ENCODE results near the gene WNT2.
"Not testable (repeated sequence)": the region's sequence is repeated elsewhere in the genome, so short reads cannot be mapped to it uniquely, and the experiment has no call there.

Gene WNT2

GRCh38 chr7:117308891-117309290 lies 14.0 kb downstream of the WNT2 start:
- no peak for DNase-seq (ENCODE audit: low read depth in 2 of 2)

DNA sequence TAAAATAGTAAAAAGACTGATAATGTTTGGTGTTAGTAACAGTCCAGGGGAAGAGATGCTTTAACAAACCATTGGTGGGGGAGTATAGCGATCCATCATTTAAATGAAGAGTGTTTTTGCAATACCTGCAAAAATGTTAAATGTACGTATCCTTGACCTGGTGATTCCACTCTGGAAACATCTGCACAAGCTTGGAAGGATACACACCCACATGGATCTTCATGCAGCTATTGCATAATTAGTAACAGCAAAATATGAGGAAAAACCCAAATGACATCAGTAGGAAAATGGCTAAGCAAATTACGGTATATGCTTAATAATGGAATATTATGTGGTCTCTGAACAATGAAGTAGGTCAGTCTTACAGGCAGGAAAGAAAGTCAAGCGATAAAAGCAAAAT lies 20.5 kb downstream of the WNT2 start:
- DNase-seq (ENCODE audit: low read depth in 2 of 2): no peak

DNA sequence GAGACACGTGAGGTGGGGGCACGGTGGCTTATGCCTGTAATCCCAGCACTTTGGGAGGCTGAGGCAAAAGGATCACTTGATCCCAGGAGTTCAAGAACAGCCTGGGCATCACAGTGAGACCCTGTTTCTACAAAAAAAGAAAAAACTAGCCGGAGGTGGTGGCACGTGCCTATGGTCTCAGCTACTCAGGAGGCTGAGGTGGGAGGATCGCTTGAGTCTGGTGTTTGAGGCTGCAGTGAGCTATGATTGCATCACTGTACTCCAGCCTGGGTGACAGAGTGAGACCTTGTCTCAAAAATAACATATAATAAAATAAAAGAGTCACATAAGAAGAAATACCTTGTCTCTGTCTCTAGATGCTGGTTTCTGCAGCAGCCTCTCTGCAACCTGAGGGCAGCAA lies 22.4 kb downstream of the WNT2 start:
- not testable (repeated sequence) for DNase-seq (ENCODE audit: low read depth in 2 of 2)

- no peak for DNase-seq (ENCODE audit: low read depth in 2 of 2)
Observed at GRCh38 chr7:117297606-117298005, 25.3 kb downstream of the WNT2 start.

- DNase-seq (ENCODE audit: low read depth in 2 of 2): no peak
Observed at GRCh38 chr7:117296066-117296465, 26.8 kb downstream of the WNT2 start.

GRCh38 chr7:117285826-117286225 lies 37.0 kb downstream of the WNT2 start:
- no peak for DNase-seq (ENCODE audit: low read depth in 2 of 2)

GRCh38 chr7:117284692-117285091 lies 38.2 kb downstream of the WNT2 start:
- DNase-seq (ENCODE audit: low read depth in 2 of 2): no peak

DNA sequence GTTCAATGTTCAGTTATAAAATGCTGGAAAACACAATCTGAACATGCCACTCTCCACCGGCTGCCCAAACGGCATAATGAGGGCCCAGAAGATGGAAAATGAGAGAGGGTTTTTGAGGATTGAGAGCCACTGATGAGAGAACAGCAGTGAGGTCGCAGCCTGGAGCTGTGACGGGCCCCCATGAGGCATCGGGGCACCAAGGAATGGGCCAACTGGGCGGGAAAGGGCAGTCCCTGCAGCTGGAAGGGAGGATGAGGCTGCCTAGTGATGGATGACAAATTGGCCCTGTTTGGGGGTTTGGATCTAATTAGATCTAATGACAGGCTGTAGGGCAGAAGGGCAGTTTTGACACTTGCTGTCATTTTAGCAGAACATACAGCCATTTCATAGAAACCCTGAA lies 39.1 kb downstream of the WNT2 start:
- DNase-seq (ENCODE audit: low read depth in 2 of 2): no peak

GRCh38 chr7:117283371-117283770 lies 39.5 kb downstream of the WNT2 start:
- no peak for DNase-seq (ENCODE audit: low read depth in 2 of 2)

DNA sequence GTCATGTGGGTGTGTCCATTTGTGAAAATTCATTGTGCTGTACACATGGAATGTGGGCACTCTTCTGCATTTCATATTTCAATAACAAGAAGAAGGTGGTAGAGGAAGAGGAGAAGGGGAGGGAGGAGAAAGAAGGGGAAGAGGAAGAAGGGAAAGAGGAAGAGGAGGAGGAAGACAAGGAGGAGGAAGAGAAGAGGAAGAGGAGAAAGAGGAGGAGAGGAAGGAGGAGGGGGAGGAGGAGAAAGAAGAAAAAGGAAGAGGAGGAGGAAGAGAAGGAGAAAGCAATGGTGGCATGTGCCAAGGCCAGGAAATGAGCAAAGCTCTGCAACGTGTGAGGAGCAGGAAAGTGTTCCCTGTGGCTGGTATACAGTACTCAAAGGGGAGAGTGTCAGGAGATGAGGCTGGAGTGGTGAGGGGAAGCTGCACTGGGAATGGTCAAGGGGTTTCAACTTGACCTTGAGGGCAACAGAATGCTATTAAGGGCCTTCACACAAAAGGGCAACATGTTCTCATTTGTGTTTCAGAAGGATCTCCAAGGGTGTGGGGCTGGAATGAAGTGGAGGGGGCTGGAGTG lies 40.5 kb downstream of the WNT2 start:
- no peak for DNase-seq (ENCODE audit: low read depth in 2 of 2)

GRCh38 chr7:117281562-117281961 lies 41.3 kb downstream of the WNT2 start:
- no peak for DNase-seq (ENCODE audit: low read depth in 2 of 2)

DNA sequence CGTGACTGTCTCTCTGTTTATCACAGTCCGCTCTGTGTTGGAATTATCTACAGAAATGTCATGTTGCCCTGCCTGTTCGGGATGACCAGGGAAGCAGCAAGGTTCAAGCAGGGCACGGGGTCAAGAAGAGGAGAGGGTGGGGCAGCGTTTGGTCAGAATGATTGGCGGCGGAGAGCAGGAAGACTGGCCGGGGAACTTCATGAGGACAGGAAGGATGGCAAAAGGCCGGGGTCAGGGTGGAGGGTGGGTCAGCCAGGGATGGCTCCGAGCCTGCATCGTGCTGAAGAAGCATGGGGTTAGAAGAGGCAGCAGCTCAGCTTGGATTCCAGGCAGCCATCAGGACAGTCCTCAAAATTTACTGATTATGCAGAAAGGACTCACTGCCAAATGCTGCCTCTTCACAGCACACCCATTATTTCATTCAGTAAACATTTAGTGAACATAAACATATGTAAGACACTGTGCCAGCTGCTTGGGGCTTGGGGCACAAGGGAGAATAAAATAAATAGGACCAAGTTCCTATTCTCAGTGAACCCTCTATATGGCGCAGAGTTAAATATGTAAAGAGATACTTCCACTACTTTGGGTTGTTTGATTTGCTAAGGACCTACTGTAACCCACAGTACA lies 42.8 kb downstream of the WNT2 start:
- DNase-seq (ENCODE audit: low read depth in 2 of 2): no peak

DNA sequence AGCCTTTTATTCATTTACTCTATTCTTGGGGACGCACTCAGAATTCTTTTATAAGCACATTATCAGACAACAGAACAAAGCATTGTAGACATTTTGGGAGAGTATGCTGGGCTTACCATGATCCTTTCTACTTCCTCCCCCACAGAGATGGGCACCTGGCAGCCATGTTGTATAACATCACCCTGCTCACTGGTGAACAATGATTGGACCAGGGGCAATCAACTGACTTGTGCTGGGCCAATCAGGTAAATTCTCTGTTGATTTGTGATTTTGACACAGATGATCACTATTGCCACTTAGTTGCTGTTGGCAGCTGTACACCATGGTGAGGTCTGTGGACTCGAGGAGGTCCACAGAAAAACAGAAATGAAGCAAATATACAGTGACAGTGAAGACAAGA lies 43.7 kb downstream of the WNT2 start:
- DNase-seq (ENCODE audit: low read depth in 2 of 2): no peak

DNA sequence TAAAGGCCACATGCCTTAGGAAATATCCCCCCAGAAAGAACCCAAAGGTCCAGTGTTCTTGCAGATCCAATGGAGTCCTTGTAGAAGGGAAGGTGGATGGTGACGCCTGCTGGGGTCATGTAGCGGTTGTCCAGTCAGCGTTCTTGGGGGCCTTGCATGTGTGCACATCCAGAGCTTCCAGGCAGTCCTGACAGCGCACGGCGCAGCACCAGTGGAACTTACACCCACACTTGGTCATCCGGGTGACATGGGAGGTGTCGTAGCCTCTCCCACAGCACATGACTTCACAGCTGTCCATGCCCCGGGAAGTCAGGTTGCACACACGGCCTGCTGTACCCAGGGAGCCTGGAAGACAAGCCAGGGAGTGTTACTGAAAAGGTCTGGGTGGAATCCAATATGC lies 44.8 kb downstream of the WNT2 start:
- DNase-seq (ENCODE audit: low read depth in 2 of 2): no peak

- no peak for DNase-seq (ENCODE audit: low read depth in 2 of 2)
Observed at GRCh38 chr7:117277576-117277975, 45.3 kb downstream of the WNT2 start.

DNA sequence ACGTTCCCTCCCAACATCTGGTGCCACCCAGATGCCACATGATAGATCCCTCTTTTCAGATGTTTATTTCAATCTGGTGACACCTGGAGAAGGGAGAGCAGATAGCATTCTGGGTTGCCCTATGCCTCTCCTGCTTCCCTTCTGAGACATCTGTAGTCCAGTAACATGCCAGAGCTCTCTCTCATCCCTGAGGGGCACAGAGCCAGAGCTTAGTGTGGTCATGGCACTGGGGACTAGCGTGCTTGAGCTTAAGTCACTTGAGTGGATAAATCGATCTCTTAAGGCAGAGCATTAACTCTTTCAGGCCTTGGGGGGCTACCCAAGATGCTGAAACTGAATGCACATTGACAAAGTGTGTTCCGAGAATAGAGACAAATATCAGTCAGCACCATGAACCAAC lies 47.9 kb downstream of the WNT2 start:
- no peak for DNase-seq (ENCODE audit: low read depth in 2 of 2)

GRCh38 chr7:117273814-117274225 lies 49.0 kb downstream of the WNT2 start:
- no peak for DNase-seq (ENCODE audit: low read depth in 2 of 2)

DNA sequence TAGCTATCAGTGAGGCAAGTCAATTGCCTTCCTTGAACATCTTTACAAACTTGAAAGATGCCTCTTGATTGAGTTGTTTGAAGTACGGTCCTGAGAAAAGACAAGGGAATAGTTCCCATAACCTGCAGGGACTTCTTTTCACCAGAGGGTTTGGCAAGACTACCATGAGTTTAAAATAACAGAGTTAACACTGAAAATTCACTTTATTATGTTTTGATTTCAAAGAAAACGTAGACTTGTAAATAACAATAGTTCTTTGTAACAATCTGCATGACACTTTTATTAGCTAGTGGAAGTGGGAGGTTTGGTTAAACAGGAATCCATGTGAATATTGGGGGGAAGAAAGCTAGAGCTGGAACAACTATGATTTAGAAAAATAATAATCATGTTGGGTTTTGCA lies 49.5 kb downstream of the WNT2 start:
- DNase-seq (ENCODE audit: low read depth in 2 of 2): no peak

DNA sequence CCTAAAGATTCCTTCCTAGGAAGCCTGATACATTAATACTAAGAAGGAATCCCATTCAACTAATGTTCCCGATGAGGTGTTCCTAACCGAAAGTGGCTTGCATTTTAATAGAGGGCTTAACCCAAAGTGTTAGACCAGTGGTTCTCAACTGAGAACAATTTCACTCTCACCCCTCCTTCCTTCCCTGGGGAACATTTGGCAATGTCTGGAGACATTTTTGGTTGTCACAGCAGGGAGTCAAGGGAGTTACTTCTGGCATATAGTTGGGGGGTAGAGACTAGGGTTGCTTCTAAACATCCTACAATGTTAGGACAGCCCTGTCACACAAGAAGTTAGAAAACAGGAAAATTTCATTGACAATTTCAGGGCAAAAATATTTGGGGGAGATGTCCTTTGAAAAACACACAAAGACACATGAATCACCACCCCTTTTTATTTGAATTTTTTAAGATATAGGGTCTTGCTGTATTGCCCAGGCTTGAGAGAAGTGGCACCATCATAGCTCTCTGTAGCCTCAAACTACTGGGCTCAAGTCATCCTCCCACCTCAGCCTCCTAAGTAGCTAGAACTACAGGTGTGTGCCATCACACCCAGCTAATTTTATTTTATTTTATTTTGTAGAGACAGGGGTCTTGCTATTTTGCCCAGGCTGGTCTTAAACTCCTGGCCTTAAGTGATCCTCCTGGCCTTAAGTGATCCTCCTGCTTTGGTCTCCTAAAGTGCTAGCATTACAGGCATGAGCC lies 50.7 kb downstream of the WNT2 start:
- no peak for DNase-seq (ENCODE audit: low read depth in 2 of 2)

GRCh38 chr7:117271566-117271965 lies 51.3 kb downstream of the WNT2 start:
- DNase-seq (ENCODE audit: low read depth in 2 of 2): no peak

DNA sequence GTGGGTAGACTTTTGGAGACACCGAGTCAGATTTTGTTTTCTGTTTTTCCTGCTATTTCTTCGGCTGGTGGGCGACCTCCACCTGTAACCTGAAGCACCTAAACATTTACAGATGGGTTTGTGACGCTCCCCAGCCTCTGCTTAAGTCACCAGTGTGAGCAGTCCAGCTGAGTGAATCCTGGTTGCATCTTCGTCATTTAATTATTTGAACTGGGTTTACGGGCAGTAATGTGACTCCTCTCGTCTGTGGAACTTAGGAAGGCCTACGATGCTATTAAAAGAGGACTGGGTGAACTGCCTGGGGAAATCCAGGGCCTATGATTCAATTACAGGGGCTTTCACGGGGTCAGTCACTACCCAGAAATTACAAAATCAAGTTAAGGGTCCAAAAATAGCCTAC lies 52.5 kb downstream of the WNT2 start:
- DNase-seq (ENCODE audit: low read depth in 2 of 2): no peak

DNA sequence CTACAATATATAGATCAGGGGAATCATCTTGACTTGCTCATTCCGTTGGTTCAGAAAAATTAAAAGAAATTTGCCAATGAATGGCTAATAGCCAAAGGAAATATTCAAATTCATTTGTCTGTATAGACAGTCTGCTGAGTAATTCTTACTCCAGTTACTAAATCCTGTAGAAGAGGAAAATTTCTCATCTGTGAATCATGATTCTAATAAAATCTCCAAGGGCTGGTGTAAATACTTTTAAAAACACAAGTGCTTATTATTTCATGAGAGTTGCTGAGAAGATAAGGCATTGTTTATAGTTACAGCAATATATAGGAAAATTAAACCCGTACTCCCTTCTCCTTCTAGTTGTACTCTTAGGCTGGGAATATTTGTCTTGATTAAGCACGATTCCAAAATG lies 53.0 kb downstream of the WNT2 start:
- DNase-seq (ENCODE audit: low read depth in 2 of 2): no peak

DNA sequence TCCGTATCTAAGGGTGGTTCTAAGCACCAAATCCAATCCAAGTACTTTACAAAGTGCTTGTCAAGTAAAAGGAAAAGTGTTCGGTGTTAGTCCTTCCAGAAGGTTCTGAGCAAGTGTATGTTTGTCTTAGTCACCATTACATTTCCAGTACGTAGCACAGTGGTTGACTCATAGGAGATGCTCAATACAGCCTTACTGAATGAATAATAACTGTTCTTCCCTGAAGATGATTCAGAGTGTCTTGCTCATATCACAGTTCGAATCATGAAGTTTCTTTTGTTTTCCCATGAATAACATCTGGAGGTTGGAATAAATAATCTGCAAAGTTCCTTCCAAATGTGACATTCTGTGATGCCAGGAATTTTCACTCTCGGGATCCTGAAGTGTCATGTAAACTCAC lies 53.4 kb downstream of the WNT2 start:
- no peak for DNase-seq (ENCODE audit: low read depth in 2 of 2)

Measured in activated CD8-positive, alpha-beta memory T cell treated with anti-CD3 and anti-CD28 coated beads for 4 hours (primary cell).